Endothelial cell of umbilical vein (primary cell): ENCODE data around the gene HYOU1. TPM values are rescaled to one million over a fixed set of nuclear protein-coding genes. Genes with fewer than 3 reads are reported as not detected.

Experiments
- BruUV-seq: library from RNA; stranded (reverse); fragments of 400-500 nt; replicated peaks from 2 replicates; lab custom pipeline; 2021; lab: Mats Ljungman, UMichigan
- CTCF ChIA-PET: fragments of 300-600, 350-600 bp; sonication (Branson Sonifier 250); formaldehyde crosslinking; loops from one replicate; lab custom pipeline; 2021; ENCODE audit warnings: antibody characterized with exemption, inconsistent platforms; lab: Charles Lee
- POLR2A ChIA-PET: fragments of 300-600, 350-600 bp; sonication (Branson Sonifier 250); formaldehyde crosslinking; loops from one replicate; lab custom pipeline; 2021; ENCODE audit warnings: antibody characterized with exemption, inconsistent platforms; lab: Charles Lee
- DNase-seq: peaks from one replicate; pipeline ENCODE4 v3.0.0-alpha.2; 2011; ENCODE audit warnings: low read depth, low spot score
- FAIRE-seq: peaks from 2 replicates; lab custom pipeline; 2011; peaks lifted over from hg19 to GRCh38; lab: Jason Lieb, UNC
- H2AFZ ChIP-seq: 2 replicates; pipeline ENCODE4 v1.6.0; 2012; ENCODE audit warnings: low read depth, low read length, control low read depth, inconsistent platforms
- H3K27ac ChIP-seq: 2 replicates; pipeline ENCODE4 v1.5.1; 2011; ENCODE audit warnings: low read depth, mild to moderate bottlenecking, control low read depth, low read length, moderate library complexity; ENCODE audit not compliant: insufficient read depth
- H3K27me3 ChIP-seq, 2 experiments: 2 replicates each; pipeline versions ENCODE4 v1.6.0 to v1.6.1; 2011; ENCODE audit warnings: low read length in 2 of 2, mixed read lengths in 1 of 2; ENCODE audit not compliant: control insufficient read depth in 2 of 2, insufficient read depth in 2 of 2
- H3K36me3 ChIP-seq, 2 experiments: 2 replicates in 1 of 2; 3 replicates in 1 of 2; pipeline ENCODE4 v1.5.1; 2011; ENCODE audit warnings: low read length in 2 of 2, mild to moderate bottlenecking in 1 of 2, moderate library complexity in 1 of 2; ENCODE audit not compliant: control insufficient read depth in 2 of 2, insufficient read depth in 2 of 2; ENCODE audit errors: extremely low read depth in 1 of 2
- H3K4me1 ChIP-seq: 3 replicates; pipeline ENCODE4 v1.5.1; 2011; ENCODE audit warnings: mild to moderate bottlenecking, low read length; ENCODE audit not compliant: control insufficient read depth, insufficient read depth; ENCODE audit errors: extremely low read depth
- H3K4me2 ChIP-seq: 2 replicates; pipeline ENCODE4 v1.6.1; 2011; ENCODE audit warnings: low read length, control low read depth, mixed read lengths; ENCODE audit not compliant: insufficient read depth
- H3K4me3 ChIP-seq, 3 experiments: fragments of 200-600 bp in 1 of 3; sonication (generic), shearing (Covaris generic) in 1 of 3; replicated peaks in 1 of 3; 2 replicates each; pipeline ENCODE4 v1.5.1; 2011 to 2016; ENCODE audit warnings: control low read depth in 3 of 3, low read length in 3 of 3, mild to moderate bottlenecking in 2 of 3, inconsistent platforms in 1 of 3, low read depth in 1 of 3, moderate library complexity in 1 of 3; ENCODE audit not compliant: insufficient read depth in 1 of 3
- H3K79me2 ChIP-seq: 2 replicates; pipeline ENCODE4 v1.6.0; 2012; ENCODE audit warnings: low read length, inconsistent platforms; ENCODE audit not compliant: control insufficient read depth, insufficient read depth
- H3K9ac ChIP-seq: replicated peaks from 2 replicates; pipeline ENCODE3; 2011; ENCODE audit warnings: low read length, control low read depth; ENCODE audit not compliant: insufficient read depth; ENCODE audit errors: extremely low read depth
- H3K9me1 ChIP-seq: replicated peaks from 3 replicates; pipeline ENCODE4 v1.6.0; 2011; ENCODE audit warnings: mild to moderate bottlenecking, low read length; ENCODE audit not compliant: control insufficient read depth, insufficient read depth; ENCODE audit errors: extremely low read depth
- H3K9me3 ChIP-seq: replicated peaks from 2 replicates; pipeline ENCODE4 v1.5.1; 2012; ENCODE audit warnings: low read length, inconsistent platforms; ENCODE audit not compliant: control insufficient read depth, insufficient read depth
- H4K20me1 ChIP-seq: replicated peaks from 2 replicates; pipeline ENCODE3; 2011; ENCODE audit warnings: mild to moderate bottlenecking, low read length; ENCODE audit not compliant: control insufficient read depth, insufficient read depth; ENCODE audit errors: extremely low read depth
- GATA2 ChIP-seq: IDR thresholded peaks from 2 replicates; pipeline ENCODE4 v1.7.0; 2011; ENCODE audit warnings: low read depth, mild to moderate bottlenecking, moderate library complexity, mixed read lengths, low read length; ENCODE audit not compliant: insufficient read length, insufficient read depth
- JUN ChIP-seq: IDR thresholded peaks from 2 replicates; pipeline ENCODE4 v1.6.1; 2011; ENCODE audit warnings: borderline replicate concordance, low read depth; ENCODE audit not compliant: insufficient read length, insufficient read depth
- POLR2A ChIP-seq: IDR thresholded peaks from 2 replicates; pipeline ENCODE4 v1.6.1; 2012; ENCODE audit warnings: low read depth, mild to moderate bottlenecking, control low read depth, low read length
- POLR2AphosphoS5 ChIP-seq: IDR thresholded peaks from 2 replicates; pipeline ENCODE4 v1.6.1; 2012; ENCODE audit warnings: low read depth, mild to moderate bottlenecking, control low read depth, low read length, moderate library complexity; ENCODE audit not compliant: insufficient read depth
- dilution Hi-C: fragments of 300-500 bp; cut with MboI; formaldehyde crosslinking; loops from one replicate; pipeline ENCODE4 v1.15.0; 2019; ENCODE audit warnings: low sequenced_read_pairs; ENCODE audit not compliant: extremely low pct_ligation_motif_present
- intact Hi-C: fragments of 100-400 bp; cut with micrococcal nuclease; formaldehyde crosslinking; loops from one replicate; pipeline ENCODE4 v1.10.0; 2022
- polyA plus RNA-seq, 4 experiments: library from polyadenylated mRNA; depleted of rRNA in 3 of 4; stranded (reverse) in 3 of 4; unstranded in 1 of 4; fragments of >200 nt; gene quantifications; 2 replicates each; pipeline versions ENCODE4 v1.2.1 to v1.2.3, GENCODE V29; 2011 to 2012; ENCODE audit warnings: missing spikeins in 1 of 4
- total RNA-seq: library from RNA; stranded (reverse); gene quantifications from 2 replicates; pipeline ENCODE4 v1.2.3, GENCODE V29; 2021
- TF ChIP-seq, protein P1 (sequence below): IDR thresholded peaks from 2 replicates; pipeline ENCODE4 v1.6.1; 2011; ENCODE audit not compliant: insufficient read depth, insufficient read length

The HYOU1 gene
- total and polyA plus RNA-seq, 2 donors (not counting 3 experiments of a cell fraction or from before 2014, with no cell fraction given) = 302 to 318 TPM

DNA sequence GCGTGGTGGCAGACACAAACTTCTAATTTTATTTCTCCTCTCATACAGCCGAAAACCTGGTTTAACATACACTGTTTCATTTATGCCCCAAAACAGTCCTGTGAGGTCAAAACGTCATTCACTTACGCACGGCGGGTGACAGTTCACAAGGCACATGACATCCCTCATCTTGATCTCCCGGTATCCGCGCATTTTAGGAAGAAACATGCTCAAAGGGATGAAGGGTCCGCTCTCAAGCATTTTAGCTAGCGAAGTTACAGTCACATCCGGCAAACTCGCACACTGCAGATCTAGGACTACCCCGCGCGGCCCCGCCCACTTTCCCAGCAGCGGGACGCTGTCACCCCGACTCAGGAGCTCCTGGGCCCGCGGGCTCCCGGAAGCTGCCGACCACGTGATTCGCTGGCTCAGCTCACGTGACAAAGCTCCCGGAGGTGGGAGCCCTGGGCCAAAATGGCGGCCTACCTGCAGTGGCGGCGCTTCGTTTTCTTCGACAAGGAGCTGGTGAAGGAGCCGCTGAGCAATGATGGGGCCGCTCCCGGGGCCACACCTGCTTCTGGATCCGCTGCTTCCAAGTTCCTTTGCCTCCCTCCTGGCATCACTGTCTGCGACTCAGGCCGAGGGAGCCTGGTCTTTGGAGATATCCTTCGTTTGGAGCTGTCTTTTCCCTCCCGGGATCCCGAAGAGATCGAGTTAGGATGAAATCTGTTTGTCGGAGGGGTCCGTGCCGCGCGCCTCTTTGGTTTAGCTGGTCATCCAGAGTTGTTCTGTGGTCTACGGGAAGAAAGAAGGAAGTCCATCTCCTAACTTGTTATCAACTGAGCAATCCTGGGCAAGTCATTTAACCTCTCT lies 10.6 kb upstream of the HYOU1 start, which contains the start of gene VPS11:
VPS11 (plus strand) TSS at position 448 of the 852 bp plus-strand sequence; CDS start at position 454, 6 bp downstream.
- H3K4me3 ChIP-seq = peak within 1 kb of the TSS; percentile 56 to 97 (median 64)
- no peaks in the 10 kb centered on the region for H4K20me1 ChIP-seq
- peak; percentile 95 for FAIRE-seq
- H3K27ac ChIP-seq = peak within 1 kb of the TSS; percentile 45
- ChIA-PET CTCF (interaction anchor here (0.8 to 2.4 kb wide), 15 partner anchors 9 to 289 kb away, joined by 3 to 29 read pairs (median 6); partner anchors contain the start of genes DPAGT1, HMBS, HYOU1 and NHERF4), POLR2A (interaction anchor here (0.7 to 2.0 kb wide), 5 partner anchors 10 to 34 kb away, joined by 3 to 13 read pairs (median 7); partner anchors contain the start of genes DPAGT1, HMBS and HYOU1)
- intact Hi-C loops (loop anchor here (1.0 to 5.0 kb wide), 5 partner anchors 10 to 250 kb away; partner anchors contain the start of genes DPAGT1, HMBS, HYOU1 and MCAM), dilution Hi-C loops (no loop called here)
- H3K36me3 ChIP-seq = peaks cover 4 to 8% of the 10 kb centered on the region in 2 experiments
- no peaks in the 10 kb centered on the region for H3K9me1 ChIP-seq
- peaks cover 14% of the 10 kb centered on the region for H3K79me2 ChIP-seq
- peaks cover 3% of the 10 kb centered on the region for H3K4me1 ChIP-seq
- BruUV-seq = TSS peak; percentile 78
- peak within 1 kb of the TSS; percentile 89 for H3K9ac ChIP-seq
- no peak for TF ChIP-seq GATA2
- peak; percentile 94 for TF ChIP-seq POLR2AphosphoS5
- TF ChIP-seq JUN = no peak
- TF ChIP-seq POLR2A = peak; percentile 91
- TF ChIP-seq, protein P1, sequence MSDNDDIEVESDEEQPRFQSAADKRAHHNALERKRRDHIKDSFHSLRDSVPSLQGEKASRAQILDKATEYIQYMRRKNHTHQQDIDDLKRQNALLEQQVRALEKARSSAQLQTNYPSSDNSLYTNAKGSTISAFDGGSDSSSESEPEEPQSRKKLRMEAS = peak; percentile 97
- no peaks in the 10 kb centered on the region for H3K27me3 ChIP-seq
- peak; percentile 95 for DNase-seq
- H2AFZ ChIP-seq = peak within 1 kb of the TSS; percentile 89
- peak within 1 kb of the TSS; percentile 88 for H3K4me2 ChIP-seq
- no peaks in the 10 kb centered on the region for H3K9me3 ChIP-seq
